Astrocyte (in vitro differentiated cells and primary cell): Measurements from ENCODE around the gene ZNF804B. TPM values are rescaled to one million over a fixed set of nuclear protein-coding genes. Genes with fewer than 3 reads are reported as not detected.

Experiments used
- DNase-seq: peaks from one replicate; pipeline ENCODE4 v3.0.0-alpha.2; 2010; ENCODE audit warnings: low read depth
- FAIRE-seq: peaks from 2 replicates; lab custom pipeline; 2011; peaks lifted over from hg19 to GRCh38; lab: Jason Lieb, UNC
- H2AFZ ChIP-seq: 2 replicates; pipeline ENCODE4 v1.6.0; 2012; ENCODE audit warnings: low read depth, low read length, inconsistent platforms
- H3K27ac ChIP-seq: 2 replicates; pipeline ENCODE4 v1.5.1; 2011; ENCODE audit warnings: low read depth, low read length, inconsistent platforms
- H3K27me3 ChIP-seq: 2 replicates; pipeline ENCODE4 v1.6.0; 2011; ENCODE audit warnings: low read length, inconsistent platforms; ENCODE audit not compliant: insufficient read depth
- H3K36me3 ChIP-seq: 2 replicates; pipeline ENCODE4 v1.5.1; 2011; ENCODE audit warnings: low read length, inconsistent platforms; ENCODE audit not compliant: insufficient read depth
- H3K4me1 ChIP-seq: 2 replicates; pipeline ENCODE4 v1.5.1; 2011; ENCODE audit warnings: low read length, inconsistent platforms; ENCODE audit not compliant: insufficient read depth
- H3K4me2 ChIP-seq: 2 replicates; pipeline ENCODE4 v1.6.0; 2012; ENCODE audit warnings: low read length, inconsistent platforms
- H3K4me3 ChIP-seq: 2 replicates; pipeline ENCODE4 v1.5.1; 2011; ENCODE audit warnings: low read depth, mild to moderate bottlenecking, low read length, inconsistent platforms; ENCODE audit not compliant: insufficient read depth
- H3K79me2 ChIP-seq: 2 replicates; pipeline ENCODE4 v1.6.0; 2012; ENCODE audit warnings: mild to moderate bottlenecking, low read length, inconsistent platforms; ENCODE audit not compliant: insufficient read depth
- H3K9ac ChIP-seq: 2 replicates; pipeline ENCODE4 v1.6.0; 2012; ENCODE audit warnings: mild to moderate bottlenecking, low read length, inconsistent platforms
- H3K9me3 ChIP-seq: 2 replicates; pipeline ENCODE4 v1.5.1; 2012; ENCODE audit warnings: low read depth, mild to moderate bottlenecking, low read length, inconsistent platforms; ENCODE audit not compliant: insufficient read depth
- H4K20me1 ChIP-seq: 2 replicates; pipeline ENCODE4 v1.6.0; 2012; ENCODE audit warnings: low read length, inconsistent platforms; ENCODE audit not compliant: insufficient read depth
- H3K27ac Mint-ChIP-seq: one replicate; pipeline ENCODE4 v1.8.0; 2021; ENCODE audit warnings: mild to moderate bottlenecking, mixed read lengths; ENCODE audit not compliant: unreplicated experiment
- H3K27me3 Mint-ChIP-seq: one replicate; pipeline ENCODE4 v1.8.0; 2021; ENCODE audit warnings: low read depth, mixed read lengths; ENCODE audit not compliant: unreplicated experiment
- H3K36me3 Mint-ChIP-seq: one replicate; pipeline ENCODE4 v1.8.0; 2021; ENCODE audit warnings: low read depth, mixed read lengths; ENCODE audit not compliant: unreplicated experiment
- H3K4me1 Mint-ChIP-seq: one replicate; pipeline ENCODE4 v1.8.0; 2021; ENCODE audit warnings: low read depth, mixed read lengths; ENCODE audit not compliant: unreplicated experiment
- H3K4me3 Mint-ChIP-seq: one replicate; pipeline ENCODE4 v1.8.0; 2021; ENCODE audit warnings: mild to moderate bottlenecking, moderate library complexity, mixed read lengths; ENCODE audit not compliant: unreplicated experiment
- H3K9me3 Mint-ChIP-seq: one replicate; pipeline ENCODE4 v1.8.0; 2021; ENCODE audit warnings: mild to moderate bottlenecking, mixed read lengths; ENCODE audit not compliant: unreplicated experiment
- CTCF ChIP-seq: IDR thresholded peaks from 2 replicates; pipeline ENCODE4 v1.5.1; 2011; ENCODE audit warnings: low read depth, mild to moderate bottlenecking, inconsistent platforms, low read length, moderate library complexity; ENCODE audit not compliant: insufficient read depth
- EZH2 ChIP-seq: IDR thresholded peaks from 2 replicates; pipeline ENCODE4 v1.6.1; 2012; ENCODE audit warnings: mild to moderate bottlenecking, low read length, inconsistent platforms; ENCODE audit not compliant: insufficient read depth
- total RNA-seq: library from RNA; stranded (reverse); gene quantifications from 2 replicates; pipeline ENCODE4 v1.2.1, GENCODE V29; 2021

Gene ZNF804B
- total RNA-seq, 1 donor from 2014 or later: not detected

GRCh38 chr7:89339748-89340147 is 580.2 kb downstream of the ZNF804B start:
- no peak overlapping the region for H3K4me3 ChIP-seq
- no peak overlapping the region for H3K27ac ChIP-seq
- no peaks in the 10 kb centered on the region for H3K9me3 ChIP-seq
- Mint-ChIP-seq H3K27ac (no peak overlapping the region), H3K36me3 (no peaks in the 10 kb centered on the region), H3K9me3 (no peaks in the 10 kb centered on the region), H3K4me3 (no peak overlapping the region), H3K4me1 (no peaks in the 10 kb centered on the region), H3K27me3 (peaks cover 3% of the 10 kb centered on the region)
- no peaks in the 10 kb centered on the region for H4K20me1 ChIP-seq
- no peak for DNase-seq
- FAIRE-seq: no peak
- H3K4me1 ChIP-seq: no peaks in the 10 kb centered on the region
- H2AFZ ChIP-seq: no peak overlapping the region
- no peaks in the 10 kb centered on the region for H3K36me3 ChIP-seq
- no peak for TF ChIP-seq CTCF
- no peak for TF ChIP-seq EZH2
- H3K4me2 ChIP-seq: no peak overlapping the region
- H3K27me3 ChIP-seq: no peaks in the 10 kb centered on the region
- H3K79me2 ChIP-seq: no peaks in the 10 kb centered on the region
- no peak overlapping the region for H3K9ac ChIP-seq

GRCh38 chr7:89357121-89357520 is 597.6 kb downstream of the ZNF804B start:
- Histone ChIP-seq H3K4me1 (no peaks in the 10 kb centered on the region), H3K4me3 (no peak overlapping the region), H3K79me2 (no peaks in the 10 kb centered on the region), H3K9me3 (peaks cover 4% of the 10 kb centered on the region), H3K4me2 (no peak overlapping the region), H3K9ac (no peak overlapping the region), H2AFZ (no peak overlapping the region), H3K27ac (no peak overlapping the region), H4K20me1 (no peaks in the 10 kb centered on the region), H3K27me3 (no peaks in the 10 kb centered on the region), H3K36me3 (no peaks in the 10 kb centered on the region)
- Mint-ChIP-seq H3K36me3 (no peaks in the 10 kb centered on the region), H3K4me3 (no peak overlapping the region), H3K9me3 (peaks cover 8% of the 10 kb centered on the region), H3K27me3 (no peaks in the 10 kb centered on the region), H3K4me1 (no peaks in the 10 kb centered on the region), H3K27ac (no peak overlapping the region)
- DNase-seq: no peak
- TF ChIP-seq CTCF (no peak), EZH2 (no peak)
- no peak for FAIRE-seq

GRCh38 chr7:89377219-89377618 is 617.7 kb downstream of the ZNF804B start:
- Histone ChIP-seq H3K27ac (no peak overlapping the region), H3K27me3 (no peaks in the 10 kb centered on the region), H3K9ac (no peak overlapping the region), H4K20me1 (no peaks in the 10 kb centered on the region), H3K4me2 (no peak overlapping the region), H3K4me3 (no peak overlapping the region), H3K9me3 (no peaks in the 10 kb centered on the region), H3K79me2 (no peaks in the 10 kb centered on the region), H3K36me3 (no peaks in the 10 kb centered on the region), H3K4me1 (no peaks in the 10 kb centered on the region), H2AFZ (no peak overlapping the region)
- no peak for TF ChIP-seq CTCF
- TF ChIP-seq EZH2: no peak
- Mint-ChIP-seq H3K27ac (no peak overlapping the region), H3K27me3 (no peaks in the 10 kb centered on the region), H3K4me1 (no peaks in the 10 kb centered on the region), H3K36me3 (no peaks in the 10 kb centered on the region), H3K4me3 (no peak overlapping the region), H3K9me3 (no peaks in the 10 kb centered on the region)
- DNase-seq (no peak), FAIRE-seq (no peak)
